ENCODE results near the gene MCTP2.

MCTP2 gene

GRCh38 chr15:94293411-94294402 lies 62.3 kb downstream of the MCTP2 start:
- peak; percentile 72 for FAIRE-seq
- no peak for DNase-seq (ENCODE audit: insufficient read length, low spot score)

GRCh38 chr15:94294556-94294955 lies 63.2 kb downstream of the MCTP2 start:
- no peak for FAIRE-seq
- no peak for DNase-seq (ENCODE audit: insufficient read length, low spot score)

- FAIRE-seq, result no peak
These were observed 63.9 kb downstream of the MCTP2 start for GRCh38 chr15:94295275-94295674.

GRCh38 chr15:94296717-94297116 lies 65.4 kb downstream of the MCTP2 start:
- FAIRE-seq (peak; percentile 48), DNase-seq (ENCODE audit: insufficient read length, low spot score) (no peak)

More at GRCh38 chr15:94295275-94295674, 63.9 kb downstream of the MCTP2 start:
- no peak for DNase-seq (ENCODE audit: insufficient read length, low spot score)

GRCh38 chr15:94297558-94297957 lies 66.2 kb downstream of the MCTP2 start:
- DNase-seq (ENCODE audit: insufficient read length, low spot score), result no peak
- peak; percentile 89 for FAIRE-seq

GRCh38 chr15:94298364-94298763 lies 67.0 kb downstream of the MCTP2 start:
- FAIRE-seq (no peak), DNase-seq (ENCODE audit: insufficient read length, low spot score) (no peak)

- FAIRE-seq (no peak), DNase-seq (ENCODE audit: insufficient read length, low spot score) (no peak)
These were observed 69.3 kb downstream of the MCTP2 start for GRCh38 chr15:94300612-94301011.

- FAIRE-seq (peak; percentile 78), DNase-seq (ENCODE audit: insufficient read length, low spot score) (no peak)
These were observed 73.8 kb downstream of the MCTP2 start for GRCh38 chr15:94305133-94305532.

GRCh38 chr15:94306700-94307650 lies 75.6 kb downstream of the MCTP2 start:
- FAIRE-seq (peak; percentile 94), DNase-seq (ENCODE audit: insufficient read length, low spot score) (peak; percentile 27)

GRCh38 chr15:94312946-94313345 lies 81.6 kb downstream of the MCTP2 start:
- no peak for FAIRE-seq
- DNase-seq (ENCODE audit: insufficient read length, low spot score), result no peak

GRCh38 chr15:94314639-94315038 lies 83.3 kb downstream of the MCTP2 start:
- FAIRE-seq, result no peak
- DNase-seq (ENCODE audit: insufficient read length, low spot score), result no peak

- FAIRE-seq (no peak), DNase-seq (ENCODE audit: insufficient read length, low spot score) (no peak)
These were observed 85.8 kb downstream of the MCTP2 start for GRCh38 chr15:94317211-94317610.

GRCh38 chr15:94322141-94322540 lies 90.8 kb downstream of the MCTP2 start:
- FAIRE-seq (no peak), DNase-seq (ENCODE audit: insufficient read length, low spot score) (no peak)

GRCh38 chr15:94323076-94323475 lies 91.7 kb downstream of the MCTP2 start:
- FAIRE-seq (no peak), DNase-seq (ENCODE audit: insufficient read length, low spot score) (no peak)

GRCh38 chr15:94324117-94324826 lies 92.9 kb downstream of the MCTP2 start:
- DNase-seq (ENCODE audit: insufficient read length, low spot score), result peak; percentile 50
- FAIRE-seq, result peak; percentile 99

- FAIRE-seq (peak; percentile 14), DNase-seq (ENCODE audit: insufficient read length, low spot score) (no peak)
These were observed 93.7 kb downstream of the MCTP2 start for GRCh38 chr15:94324835-94325767.

GRCh38 chr15:94327356-94327936 lies 96.1 kb downstream of the MCTP2 start:
- FAIRE-seq (peak; percentile 74), DNase-seq (ENCODE audit: insufficient read length, low spot score) (no peak)

GRCh38 chr15:94331731-94332130 lies 100.4 kb downstream of the MCTP2 start:
- no peak for DNase-seq (ENCODE audit: insufficient read length, low spot score)
- FAIRE-seq, result no peak

- DNase-seq (ENCODE audit: insufficient read length, low spot score), result no peak
- FAIRE-seq, result no peak
These were observed 104.3 kb downstream of the MCTP2 start for GRCh38 chr15:94335616-94336015.
